GM21447 (cell line): ENCODE data around the gene COX7B.
"Not testable (repeated sequence)": the region's sequence is repeated elsewhere in the genome, so short reads cannot be mapped to it uniquely, and the experiment has no call there.

Experiments used
- ATAC-seq: cut with Tn5 transposase; IDR thresholded peaks from one replicate; pipeline ENCODE4 v1.9.1; 2021; ENCODE audit not compliant: unreplicated experiment

Gene COX7B

DNA sequence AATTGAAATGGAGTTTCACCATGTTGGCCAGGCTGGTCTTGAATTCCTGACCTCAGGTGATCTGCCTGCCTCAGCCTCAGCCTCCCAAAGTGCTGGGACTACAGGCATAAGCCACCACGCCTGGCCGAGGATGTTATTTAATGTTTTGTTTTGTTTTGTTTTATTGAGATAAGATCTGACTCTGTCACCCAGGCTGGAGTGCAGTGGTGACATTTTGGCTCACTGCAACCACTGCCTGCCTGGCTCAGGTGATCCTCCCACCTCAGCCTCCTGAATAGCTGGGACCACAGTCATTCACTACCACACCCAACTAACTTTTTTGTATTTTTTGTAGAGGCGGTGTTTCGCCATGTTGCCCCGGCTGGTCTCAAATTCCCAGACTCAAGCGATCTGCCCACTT, 45.8 kb downstream of the COX7B start:
- not testable (repeated sequence) for ATAC-seq

DNA sequence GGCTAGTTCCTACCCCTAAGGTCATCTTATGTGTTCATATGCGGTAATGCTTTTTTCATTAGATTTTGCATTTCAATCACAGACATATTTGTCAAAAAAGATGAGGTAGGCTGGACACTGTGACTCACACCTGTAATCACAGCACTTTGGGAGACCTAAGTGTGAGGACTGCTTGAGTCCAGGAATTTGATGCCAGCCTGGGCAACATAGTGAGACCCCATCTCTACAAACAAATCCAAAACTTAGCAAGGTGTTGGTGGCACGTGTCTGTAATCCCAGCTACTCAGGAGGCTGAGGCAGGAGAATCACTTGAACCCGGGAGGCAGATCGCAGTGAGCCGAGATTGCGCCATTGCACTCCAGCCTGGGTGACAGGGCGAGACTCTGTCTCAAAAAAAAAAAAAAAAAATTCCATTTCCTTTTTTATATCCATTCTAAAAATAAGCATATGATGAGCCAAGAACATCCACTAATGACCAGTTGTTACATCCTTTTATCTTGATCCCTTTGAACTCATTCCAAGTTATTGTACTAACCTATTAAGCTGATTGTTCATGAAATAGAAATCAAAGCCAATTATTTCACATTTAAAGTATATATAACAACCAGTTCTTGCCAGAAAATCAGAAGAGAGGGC, 46.8 kb downstream of the COX7B start:
- no peak for ATAC-seq

DNA sequence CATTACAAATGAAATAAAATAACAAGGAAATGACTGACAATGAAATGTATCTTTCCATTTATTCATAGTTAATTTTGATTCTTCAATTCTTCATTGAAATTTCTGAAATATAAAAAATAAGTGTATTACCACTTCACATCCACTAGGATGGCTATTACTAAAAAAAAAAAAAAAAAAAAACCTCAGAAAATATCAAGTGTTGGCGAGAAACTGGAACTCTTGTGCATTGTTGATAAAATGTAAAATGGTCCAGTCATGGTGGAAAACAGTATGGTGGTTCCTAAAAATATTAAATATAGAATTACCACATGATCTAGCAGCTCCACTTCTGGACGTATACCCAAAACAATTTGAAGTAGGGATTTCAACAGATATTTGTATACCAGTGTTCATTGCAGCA, 47.3 kb downstream of the COX7B start:
- no peak for ATAC-seq

DNA sequence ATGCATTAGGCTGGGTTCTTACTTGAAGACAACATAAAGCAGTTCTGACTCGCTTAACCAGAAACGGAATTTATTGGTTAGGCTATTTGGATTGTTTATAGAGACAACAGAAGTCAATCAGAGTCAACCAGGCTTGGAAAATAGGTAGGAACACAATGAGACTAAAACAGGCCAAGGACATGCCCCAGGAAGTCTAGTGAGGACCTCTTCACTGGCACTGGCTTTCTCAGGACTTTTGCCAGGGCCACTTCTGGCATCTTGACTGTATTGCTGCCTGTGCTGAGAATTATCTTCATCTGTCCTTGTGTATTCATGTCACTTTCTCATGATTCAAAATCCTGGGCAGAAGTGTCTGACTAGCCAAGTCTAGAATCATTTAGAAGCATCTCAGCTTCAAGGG, 50.6 kb downstream of the COX7B start:
- ATAC-seq, result no peak

DNA sequence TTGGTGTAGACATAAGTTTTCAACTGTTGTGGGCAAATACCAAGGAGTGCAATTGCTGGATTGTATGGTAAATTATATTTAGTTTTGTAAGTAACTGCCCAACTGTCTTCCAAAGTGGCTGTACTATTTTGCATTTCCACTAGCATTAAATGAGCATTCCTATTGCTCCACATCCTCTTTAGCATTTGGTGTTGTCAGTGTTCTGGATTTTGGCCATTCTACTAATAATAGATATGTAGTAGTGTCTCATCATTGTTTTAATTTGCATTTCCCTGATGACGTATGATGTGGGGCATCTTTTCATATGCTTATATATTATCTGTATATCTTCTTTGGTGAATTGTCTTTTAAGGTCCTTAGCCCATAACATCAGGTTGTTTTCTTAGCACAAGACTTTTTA, 52.9 kb downstream of the COX7B start:
- no peak for ATAC-seq

DNA sequence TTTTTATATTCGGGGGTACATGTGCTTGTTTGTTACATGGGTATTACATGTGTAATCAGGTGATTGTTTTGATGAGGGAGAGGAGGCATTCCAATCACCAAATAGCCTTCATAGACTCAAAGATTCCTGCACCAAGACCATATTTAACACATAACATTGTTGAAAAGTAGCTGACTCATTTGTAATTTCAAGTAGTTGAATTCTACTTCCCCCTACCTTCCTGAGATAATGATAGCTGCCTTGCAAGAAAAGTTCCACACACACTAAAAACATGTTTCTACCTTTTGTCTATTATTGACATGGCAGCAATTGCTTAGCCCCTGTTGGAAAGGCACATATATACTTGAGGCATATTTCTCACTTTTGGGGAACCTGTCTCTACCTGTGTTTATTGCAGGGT, 54.0 kb downstream of the COX7B start:
- ATAC-seq, result no peak

DNA sequence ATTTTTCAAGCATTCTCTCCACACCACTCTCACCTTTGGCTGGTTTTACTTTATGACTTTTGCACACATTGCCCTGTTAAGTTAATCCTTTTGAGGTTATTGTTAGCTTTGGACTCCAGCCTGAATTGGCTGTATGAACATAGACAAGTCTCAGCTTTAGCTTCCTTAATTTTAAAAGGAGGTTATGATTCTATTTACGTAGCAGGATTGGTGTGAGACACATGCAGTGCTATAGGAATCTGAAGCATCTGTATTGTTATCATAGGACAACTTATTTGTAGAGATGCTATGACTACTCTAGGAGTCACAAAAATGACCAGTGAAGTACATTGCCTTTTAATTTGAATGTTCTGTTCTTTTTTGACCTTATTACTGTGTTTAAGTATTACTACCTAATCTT, 54.4 kb downstream of the COX7B start:
- no peak for ATAC-seq
